ENCODE data around the gene DEXI.

DEXI gene

DNA sequence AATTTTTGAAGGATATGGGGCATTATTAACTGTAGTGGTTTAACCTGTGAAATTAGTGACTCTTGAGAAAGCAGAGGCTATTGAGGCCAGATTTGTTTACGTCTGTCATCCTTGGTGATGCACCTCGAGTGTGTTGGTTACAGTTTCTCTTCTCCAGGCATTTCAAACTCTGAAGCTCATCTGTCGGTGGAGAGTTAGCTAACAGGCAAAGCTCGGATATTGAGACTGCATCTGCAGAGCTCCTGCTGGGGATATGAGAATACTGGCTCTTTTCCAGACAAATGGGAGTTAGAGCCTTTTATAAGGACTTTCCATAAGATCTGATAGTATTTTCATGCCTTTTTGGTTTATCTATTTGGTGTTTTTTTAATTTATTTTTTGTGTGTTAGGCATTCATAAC is 8.8 kb upstream of the DEXI start:
- TF ChIP-seq, protein P1, sequence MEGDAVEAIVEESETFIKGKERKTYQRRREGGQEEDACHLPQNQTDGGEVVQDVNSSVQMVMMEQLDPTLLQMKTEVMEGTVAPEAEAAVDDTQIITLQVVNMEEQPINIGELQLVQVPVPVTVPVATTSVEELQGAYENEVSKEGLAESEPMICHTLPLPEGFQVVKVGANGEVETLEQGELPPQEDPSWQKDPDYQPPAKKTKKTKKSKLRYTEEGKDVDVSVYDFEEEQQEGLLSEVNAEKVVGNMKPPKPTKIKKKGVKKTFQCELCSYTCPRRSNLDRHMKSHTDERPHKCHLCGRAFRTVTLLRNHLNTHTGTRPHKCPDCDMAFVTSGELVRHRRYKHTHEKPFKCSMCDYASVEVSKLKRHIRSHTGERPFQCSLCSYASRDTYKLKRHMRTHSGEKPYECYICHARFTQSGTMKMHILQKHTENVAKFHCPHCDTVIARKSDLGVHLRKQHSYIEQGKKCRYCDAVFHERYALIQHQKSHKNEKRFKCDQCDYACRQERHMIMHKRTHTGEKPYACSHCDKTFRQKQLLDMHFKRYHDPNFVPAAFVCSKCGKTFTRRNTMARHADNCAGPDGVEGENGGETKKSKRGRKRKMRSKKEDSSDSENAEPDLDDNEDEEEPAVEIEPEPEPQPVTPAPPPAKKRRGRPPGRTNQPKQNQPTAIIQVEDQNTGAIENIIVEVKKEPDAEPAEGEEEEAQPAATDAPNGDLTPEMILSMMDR (IDR thresholded peaks at IDR 0.05; ENCODE audit: low read depth, low read length, missing control alignments) = no peak
- peak; percentile 41 for DNase-seq (ENCODE audit: low read depth)
- in situ Hi-C loops (cut with HindIII; ENCODE audit: low sequenced_read_pairs) = no loop called here
- H3K4me3 ChIP-seq (ENCODE audit: low read depth, low read length) = no peak overlapping the region

DNA sequence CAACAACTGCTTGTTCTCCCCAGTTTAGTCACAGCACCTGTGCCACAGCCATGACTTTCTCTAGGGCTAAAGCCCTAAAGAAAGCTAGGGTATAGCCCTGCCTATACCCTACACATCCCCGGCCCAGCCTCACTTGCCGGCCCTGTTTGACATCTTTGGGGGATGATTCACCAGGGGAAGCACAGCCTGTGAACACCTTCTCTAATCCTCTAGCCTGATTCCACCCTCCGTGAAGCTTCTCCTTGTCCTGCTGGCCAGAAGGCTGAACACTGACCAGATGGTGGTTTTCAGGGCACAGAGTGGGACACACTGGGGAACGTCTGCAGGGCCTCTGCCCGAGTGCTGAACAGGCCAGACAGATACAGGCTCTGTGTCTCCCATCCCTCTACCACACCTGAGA is 8.1 kb upstream of the DEXI start:
- DNase-seq (ENCODE audit: low read depth) = no peak
- in situ Hi-C loops (cut with HindIII; ENCODE audit: low sequenced_read_pairs) = no loop called here
- H3K4me3 ChIP-seq (ENCODE audit: low read depth, low read length) = no peak overlapping the region
- TF ChIP-seq, protein P1 (IDR thresholded peaks at IDR 0.05; ENCODE audit: low read depth, low read length, missing control alignments) = no peak

DNA sequence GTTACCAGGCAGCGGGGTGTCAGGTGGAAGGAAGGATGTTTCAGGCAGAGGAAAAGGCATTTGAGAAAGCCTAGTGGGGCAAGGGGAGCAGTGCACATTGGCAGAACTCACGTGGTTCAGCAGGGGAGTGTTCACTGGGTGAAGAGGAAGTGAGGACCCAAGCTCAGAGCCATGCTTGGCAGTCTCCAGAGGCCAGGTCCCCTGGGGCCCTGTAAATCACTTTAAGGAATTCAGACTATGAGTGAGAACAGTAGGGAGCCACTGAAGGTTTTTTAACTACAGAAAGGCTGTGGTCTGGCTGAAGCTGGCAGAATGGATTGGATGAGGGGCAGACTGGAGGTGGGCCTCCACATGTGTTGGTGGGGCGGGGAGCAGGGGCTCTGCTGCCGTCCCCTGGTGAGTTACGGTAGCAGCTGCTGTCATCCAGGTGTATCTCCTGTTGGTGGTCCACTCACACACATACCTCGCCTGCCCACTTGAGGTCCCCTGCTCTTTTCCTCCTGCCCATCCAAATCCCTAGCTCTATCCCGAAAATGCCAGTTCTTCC is 7.2 kb upstream of the DEXI start:
- TF ChIP-seq, protein P1 (IDR thresholded peaks at IDR 0.05; ENCODE audit: low read depth, low read length, missing control alignments) = no peak
- peak; percentile 36 for DNase-seq (ENCODE audit: low read depth)
- in situ Hi-C loops (cut with HindIII; ENCODE audit: low sequenced_read_pairs) = no loop called here
- no peak overlapping the region for H3K4me3 ChIP-seq (ENCODE audit: low read depth, low read length)

DNA sequence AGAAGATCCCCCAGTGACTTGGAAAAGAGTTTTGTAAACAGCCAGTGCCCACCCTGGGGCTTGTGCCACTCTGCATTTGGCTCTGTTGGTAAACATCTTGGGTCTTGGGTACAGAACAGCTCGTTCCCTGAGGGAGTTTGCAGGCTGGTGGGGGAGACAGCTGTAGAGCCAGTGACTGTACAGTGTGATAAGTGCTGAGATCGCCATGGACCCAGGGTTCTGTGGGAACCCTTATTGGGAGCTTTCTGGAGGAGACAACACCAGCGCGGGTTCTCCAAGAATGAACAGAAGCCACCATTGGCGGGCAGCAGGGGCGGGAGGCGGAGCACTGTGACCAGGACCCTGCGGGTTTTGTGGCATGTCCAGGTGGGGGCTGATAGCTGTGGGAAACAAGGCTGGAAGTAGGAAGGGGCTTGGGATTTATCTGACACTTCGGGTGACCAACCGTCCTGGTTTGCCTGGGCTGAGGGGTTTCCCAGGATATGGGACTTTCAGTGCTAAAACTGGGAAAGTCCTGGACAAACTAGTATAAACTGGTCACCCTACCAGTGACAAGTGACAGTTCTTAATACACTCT is 5.0 kb upstream of the DEXI start:
- in situ Hi-C loops (cut with HindIII; ENCODE audit: low sequenced_read_pairs) = no loop called here
- no peak for DNase-seq (ENCODE audit: low read depth)
- no peak overlapping the region for H3K4me3 ChIP-seq (ENCODE audit: low read depth, low read length)
- TF ChIP-seq, protein P1 (IDR thresholded peaks at IDR 0.05; ENCODE audit: low read depth, low read length, missing control alignments) = no peak

DNA sequence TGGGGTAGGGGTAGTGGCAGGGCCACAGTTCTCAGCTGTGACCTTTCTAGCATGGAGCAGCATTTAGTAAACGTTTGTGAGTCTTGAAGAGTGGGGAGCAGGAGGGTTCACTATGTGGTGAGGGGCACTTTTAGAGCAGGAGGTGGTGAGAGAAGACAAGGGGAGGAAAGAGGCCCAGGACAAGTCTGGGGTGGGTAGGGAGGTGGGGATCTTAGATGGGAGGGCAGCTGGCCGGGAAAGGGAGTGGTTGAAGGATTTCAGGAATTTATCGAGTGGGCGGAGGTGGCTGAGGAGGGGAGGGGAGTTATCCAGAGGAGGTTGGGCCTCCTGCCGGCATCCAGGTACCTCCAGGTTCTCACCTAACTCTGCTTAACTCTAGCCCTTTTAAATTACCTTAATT is 4.0 kb upstream of the DEXI start:
- TF ChIP-seq, protein P1 (IDR thresholded peaks at IDR 0.05; ENCODE audit: low read depth, low read length, missing control alignments) = no peak
- in situ Hi-C loops (cut with HindIII; ENCODE audit: low sequenced_read_pairs) = no loop called here
- no peak for DNase-seq (ENCODE audit: low read depth)
- H3K4me3 ChIP-seq (ENCODE audit: low read depth, low read length) = no peak overlapping the region

DNA sequence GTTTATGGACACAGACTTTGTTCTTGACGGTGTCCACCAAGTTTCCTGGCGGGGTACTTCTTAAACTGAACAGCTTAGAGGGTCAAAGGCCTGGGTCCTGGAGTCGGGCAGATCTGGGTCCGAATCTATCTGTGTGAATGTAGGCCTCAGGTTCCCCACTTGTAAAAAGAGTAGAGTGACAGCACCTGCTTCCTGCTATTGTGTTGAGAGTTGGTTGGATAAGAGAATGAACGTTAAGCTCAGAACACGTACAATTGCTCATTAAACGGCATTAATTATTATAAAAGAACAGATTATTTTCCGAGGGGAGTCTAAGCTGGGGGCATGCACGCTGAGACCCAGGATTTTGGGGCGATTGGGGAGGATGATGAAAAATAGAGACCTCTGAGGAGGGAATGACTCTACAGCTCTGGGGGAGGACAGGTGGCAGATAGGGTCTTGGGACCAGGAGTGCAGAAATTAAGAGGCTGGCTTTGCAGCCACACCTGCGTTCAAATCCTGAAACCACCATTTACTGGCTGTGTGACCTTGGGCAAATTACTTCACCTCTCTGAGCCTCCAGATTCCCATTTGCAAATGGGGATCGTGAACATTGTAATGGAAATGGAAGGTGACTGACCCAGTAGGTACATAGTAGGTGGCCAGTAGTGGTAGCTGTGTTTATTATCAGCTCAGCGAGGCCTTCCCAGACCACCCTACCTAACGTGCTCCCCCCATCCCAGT is 3.0 kb upstream of the DEXI start:
- no peak for DNase-seq (ENCODE audit: low read depth)
- peak overlapping the region; percentile 57 for H3K4me3 ChIP-seq (ENCODE audit: low read depth, low read length)
- in situ Hi-C loops (cut with HindIII; ENCODE audit: low sequenced_read_pairs) = no loop called here
- TF ChIP-seq, protein P1 (IDR thresholded peaks at IDR 0.05; ENCODE audit: low read depth, low read length, missing control alignments) = no peak

Measured in astrocyte of the cerebellum (primary cell).